Neural progenitor cell (in vitro differentiated cells): ENCODE data around the gene COLEC11.

ENCODE experiments used
- EZH2 ChIP-seq: fragments of 200-600 bp; sonication (generic); IDR thresholded peaks from 2 replicates; pipeline ENCODE4 v1.6.1; 2017; ENCODE audit warnings: antibody characterized with exemption, mild to moderate bottlenecking, moderate library complexity
- TF ChIP-seq, protein P1 (sequence below): fragments of 200-600 bp; sonication (generic); IDR thresholded peaks from 2 replicates; pipeline ENCODE4 v1.5.1; 2017; ENCODE audit warnings: antibody characterized with exemption, mild to moderate bottlenecking

DNA sequence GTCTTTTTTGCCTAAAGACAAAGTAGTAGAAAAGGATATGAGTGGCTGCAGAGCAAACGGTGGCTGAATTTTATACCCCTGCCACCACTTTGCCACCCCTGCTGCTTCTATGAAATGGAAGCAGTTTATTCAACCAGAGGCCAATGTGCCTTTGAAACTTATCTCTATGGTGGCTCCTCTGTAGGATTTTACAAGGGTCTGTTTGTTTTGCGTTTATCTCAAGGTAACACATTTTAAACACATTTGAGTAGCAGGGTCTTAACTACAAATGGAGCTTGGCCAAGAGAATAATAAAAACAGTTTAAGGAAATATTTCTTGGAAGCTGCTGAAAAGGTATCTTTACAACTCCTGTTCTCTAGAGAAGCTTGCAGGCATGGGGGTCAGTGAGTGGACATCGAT, 69.2 kb downstream of the COLEC11 start:
- TF ChIP-seq, protein P1, sequence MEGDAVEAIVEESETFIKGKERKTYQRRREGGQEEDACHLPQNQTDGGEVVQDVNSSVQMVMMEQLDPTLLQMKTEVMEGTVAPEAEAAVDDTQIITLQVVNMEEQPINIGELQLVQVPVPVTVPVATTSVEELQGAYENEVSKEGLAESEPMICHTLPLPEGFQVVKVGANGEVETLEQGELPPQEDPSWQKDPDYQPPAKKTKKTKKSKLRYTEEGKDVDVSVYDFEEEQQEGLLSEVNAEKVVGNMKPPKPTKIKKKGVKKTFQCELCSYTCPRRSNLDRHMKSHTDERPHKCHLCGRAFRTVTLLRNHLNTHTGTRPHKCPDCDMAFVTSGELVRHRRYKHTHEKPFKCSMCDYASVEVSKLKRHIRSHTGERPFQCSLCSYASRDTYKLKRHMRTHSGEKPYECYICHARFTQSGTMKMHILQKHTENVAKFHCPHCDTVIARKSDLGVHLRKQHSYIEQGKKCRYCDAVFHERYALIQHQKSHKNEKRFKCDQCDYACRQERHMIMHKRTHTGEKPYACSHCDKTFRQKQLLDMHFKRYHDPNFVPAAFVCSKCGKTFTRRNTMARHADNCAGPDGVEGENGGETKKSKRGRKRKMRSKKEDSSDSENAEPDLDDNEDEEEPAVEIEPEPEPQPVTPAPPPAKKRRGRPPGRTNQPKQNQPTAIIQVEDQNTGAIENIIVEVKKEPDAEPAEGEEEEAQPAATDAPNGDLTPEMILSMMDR, result no peak
- no peak for TF ChIP-seq EZH2
